Measurements from ENCODE around the gene LOXL3. TPM values are rescaled to one million over a fixed set of nuclear protein-coding genes. Genes with fewer than 3 reads are reported as not detected.

Gene LOXL3
- polyA plus RNA-seq, 1 donor (not counting 4 experiments of a cell fraction or from before 2014, with no cell fraction given): 0.21 TPM

DNA sequence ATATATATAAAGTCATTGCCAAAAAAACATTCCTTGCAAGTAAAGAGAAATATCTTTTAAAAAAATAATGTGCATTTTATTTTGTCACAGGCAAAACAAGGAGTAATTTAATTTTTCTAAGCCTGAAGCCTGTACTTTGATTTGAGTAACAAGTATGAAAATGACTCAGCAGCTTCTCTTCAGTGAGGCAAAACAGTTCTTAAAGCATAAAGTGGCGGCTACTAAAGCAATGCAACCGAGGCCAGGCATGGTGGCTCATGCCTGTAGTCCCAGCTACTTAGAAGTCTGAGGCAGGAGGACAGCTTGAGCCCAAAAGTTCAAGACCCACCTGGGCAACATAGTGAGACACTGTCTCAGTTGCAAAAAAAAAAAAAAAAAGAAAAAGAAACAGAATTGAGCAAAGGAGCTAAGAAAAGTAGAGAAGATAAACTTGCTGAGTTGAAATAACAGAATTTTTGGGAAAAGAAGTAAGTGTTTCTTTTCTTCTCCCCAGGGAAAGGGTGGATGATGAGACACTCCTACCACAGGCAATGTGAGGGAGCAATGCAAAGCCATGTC, 30.4 kb upstream of the LOXL3 start:
- H3K4me3 ChIP-seq (ENCODE audit: control insufficient read depth in 2 of 3, extremely low read depth in 1 of 3, insufficient read depth in 2 of 3, low read depth in 1 of 3, low read length in 3 of 3): no peak overlapping the region
- H3K9me1 ChIP-seq (ENCODE audit: control insufficient read depth, extremely low read depth, insufficient read depth, low read length): no peaks in the 10 kb centered on the region
- H3K4me2 ChIP-seq (ENCODE audit: control insufficient read depth, extremely low read depth, insufficient read depth, low read depth, low read length): no peak overlapping the region
- no peak overlapping the region for H3K27ac ChIP-seq (ENCODE audit: control insufficient read depth, insufficient read depth, low read length)
- no peak overlapping the region for H2AFZ ChIP-seq (ENCODE audit: control insufficient read depth, low read length)
- no peak for DNase-seq (ENCODE audit: low read depth, low spot score)
- no peaks in the 10 kb centered on the region for H3K9me3 ChIP-seq (ENCODE audit: control insufficient read depth, low read depth, low read length)
- FAIRE-seq: no peak
- H3K27me3 ChIP-seq (ENCODE audit: control insufficient read depth, extremely low read depth, insufficient read depth, low read length): no peaks in the 10 kb centered on the region
- no peaks in the 10 kb centered on the region for H3K36me3 ChIP-seq (ENCODE audit: control insufficient read depth in 2 of 2, extremely low read depth in 1 of 2, insufficient read depth in 2 of 2, low read length in 2 of 2)
- H3K9ac ChIP-seq (ENCODE audit: control insufficient read depth, extremely low read depth, insufficient read depth, low read length): no peak overlapping the region
- no peaks in the 10 kb centered on the region for H4K20me1 ChIP-seq (ENCODE audit: control insufficient read depth, extremely low read depth, insufficient read depth, low read length)
- TF ChIP-seq, protein P1, sequence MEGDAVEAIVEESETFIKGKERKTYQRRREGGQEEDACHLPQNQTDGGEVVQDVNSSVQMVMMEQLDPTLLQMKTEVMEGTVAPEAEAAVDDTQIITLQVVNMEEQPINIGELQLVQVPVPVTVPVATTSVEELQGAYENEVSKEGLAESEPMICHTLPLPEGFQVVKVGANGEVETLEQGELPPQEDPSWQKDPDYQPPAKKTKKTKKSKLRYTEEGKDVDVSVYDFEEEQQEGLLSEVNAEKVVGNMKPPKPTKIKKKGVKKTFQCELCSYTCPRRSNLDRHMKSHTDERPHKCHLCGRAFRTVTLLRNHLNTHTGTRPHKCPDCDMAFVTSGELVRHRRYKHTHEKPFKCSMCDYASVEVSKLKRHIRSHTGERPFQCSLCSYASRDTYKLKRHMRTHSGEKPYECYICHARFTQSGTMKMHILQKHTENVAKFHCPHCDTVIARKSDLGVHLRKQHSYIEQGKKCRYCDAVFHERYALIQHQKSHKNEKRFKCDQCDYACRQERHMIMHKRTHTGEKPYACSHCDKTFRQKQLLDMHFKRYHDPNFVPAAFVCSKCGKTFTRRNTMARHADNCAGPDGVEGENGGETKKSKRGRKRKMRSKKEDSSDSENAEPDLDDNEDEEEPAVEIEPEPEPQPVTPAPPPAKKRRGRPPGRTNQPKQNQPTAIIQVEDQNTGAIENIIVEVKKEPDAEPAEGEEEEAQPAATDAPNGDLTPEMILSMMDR (optimal IDR thresholded peaks at IDR 0.05 in 1 of 3, IDR thresholded peaks at IDR 0.05 in 1 of 3, conservative IDR thresholded peaks at IDR 0.05 in 1 of 3; ENCODE audit: extremely low read depth in 1 of 3, insufficient read depth in 2 of 3, low read length in 3 of 3): no peak
- no peak for TF ChIP-seq EZH2 (IDR thresholded peaks at IDR 0.05; ENCODE audit: low read length)
- H3K79me2 ChIP-seq (ENCODE audit: control insufficient read depth, insufficient read depth, low read length): no peaks in the 10 kb centered on the region
- peaks cover 4% of the 10 kb centered on the region for H3K4me1 ChIP-seq (ENCODE audit: control insufficient read depth, extremely low read depth, insufficient read depth, low read length)
- dilution Hi-C loops (cut with MboI; ENCODE audit: extremely low pct_ligation_motif_present, low sequenced_read_pairs): no loop called here

DNA sequence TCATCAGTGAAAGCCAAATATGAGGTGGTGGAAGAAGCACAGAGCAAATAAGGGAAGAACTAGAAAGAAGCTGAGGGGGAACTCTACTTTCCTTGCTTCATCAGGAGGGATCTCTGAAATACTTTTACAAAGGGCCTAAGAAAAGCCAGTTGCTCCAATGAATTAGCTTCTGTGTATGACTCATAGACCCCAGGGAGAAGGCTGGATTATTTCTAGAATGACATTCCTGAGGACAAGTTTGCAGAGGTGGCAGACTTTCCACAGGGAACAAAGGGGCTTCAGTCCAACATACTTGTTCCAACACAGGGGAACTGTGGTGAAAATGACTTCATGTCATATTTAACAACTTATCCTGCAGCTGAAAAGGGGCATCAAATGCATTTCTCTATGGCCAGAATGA, 29.8 kb upstream of the LOXL3 start:
- Histone ChIP-seq H3K36me3 (ENCODE audit: control insufficient read depth in 2 of 2, extremely low read depth in 1 of 2, insufficient read depth in 2 of 2, low read length in 2 of 2) (no peaks in the 10 kb centered on the region), H3K27ac (ENCODE audit: control insufficient read depth, insufficient read depth, low read length) (no peak overlapping the region), H3K4me1 (ENCODE audit: control insufficient read depth, extremely low read depth, insufficient read depth, low read length) (peaks cover 4% of the 10 kb centered on the region), H3K9ac (ENCODE audit: control insufficient read depth, extremely low read depth, insufficient read depth, low read length) (no peak overlapping the region), H3K9me1 (ENCODE audit: control insufficient read depth, extremely low read depth, insufficient read depth, low read length) (no peaks in the 10 kb centered on the region), H3K9me3 (ENCODE audit: control insufficient read depth, low read depth, low read length) (no peaks in the 10 kb centered on the region), H3K27me3 (ENCODE audit: control insufficient read depth, extremely low read depth, insufficient read depth, low read length) (no peaks in the 10 kb centered on the region), H4K20me1 (ENCODE audit: control insufficient read depth, extremely low read depth, insufficient read depth, low read length) (no peaks in the 10 kb centered on the region), H3K79me2 (ENCODE audit: control insufficient read depth, insufficient read depth, low read length) (no peaks in the 10 kb centered on the region), H3K4me2 (ENCODE audit: control insufficient read depth, extremely low read depth, insufficient read depth, low read depth, low read length) (no peak overlapping the region), H2AFZ (ENCODE audit: control insufficient read depth, low read length) (no peak overlapping the region), H3K4me3 (ENCODE audit: control insufficient read depth in 2 of 3, extremely low read depth in 1 of 3, insufficient read depth in 2 of 3, low read depth in 1 of 3, low read length in 3 of 3) (no peak overlapping the region)
- dilution Hi-C loops (cut with MboI; ENCODE audit: extremely low pct_ligation_motif_present, low sequenced_read_pairs): no loop called here
- DNase-seq (ENCODE audit: low read depth, low spot score): no peak
- FAIRE-seq: no peak
- no peak for TF ChIP-seq EZH2 (IDR thresholded peaks at IDR 0.05; ENCODE audit: low read length)
- TF ChIP-seq, protein P1 (optimal IDR thresholded peaks at IDR 0.05 in 1 of 3, IDR thresholded peaks at IDR 0.05 in 1 of 3, conservative IDR thresholded peaks at IDR 0.05 in 1 of 3; ENCODE audit: extremely low read depth in 1 of 3, insufficient read depth in 2 of 3, low read length in 3 of 3): no peak

All from keratinocyte (primary cell).